Measurements from ENCODE around the gene ANKLE2. TPM values are rescaled to one million over a fixed set of nuclear protein-coding genes. Genes with fewer than 3 reads are reported as not detected.

Gene ANKLE2
- total and polyA plus RNA-seq, 2 of the 8 experiments (the other 6 are each of a cell fraction or from before 2014, with no cell fraction given) = 41.0 to 64.9 TPM

- Histone ChIP-seq H3K56ac (replicated peaks; ENCODE audit: insufficient read length, low read depth, low read length) (no peak overlapping the region), H2BK15ac (ENCODE audit: low read length) (no peak overlapping the region), H3K23ac (ENCODE audit: insufficient read length) (no peak overlapping the region), H2BK12ac (ENCODE audit: low read depth, low read length) (no peak overlapping the region), H2BK5ac (ENCODE audit: low read depth, low read length) (no peak overlapping the region), H3K79me1 (ENCODE audit: low read depth, low read length) (peaks cover 3% of the 10 kb centered on the region; the same call in 1 of the 2 replicates), H2BK20ac (ENCODE audit: low read length) (no peak overlapping the region), H3K4me2 (ENCODE audit: insufficient read depth in 1 of 2, low read depth in 2 of 2, low read length in 2 of 2) (no peak overlapping the region), H3K4me3 (ENCODE audit: extremely low read depth in 1 of 4, insufficient read depth in 2 of 4, low read depth in 3 of 4, low read length in 4 of 4) (no peak overlapping the region), H2BK120ac (replicated peaks; ENCODE audit: low read depth, low read length) (no peak overlapping the region), H2AFZ (ENCODE audit: low read length) (no peak overlapping the region), H3K9me3 (ENCODE audit: insufficient read depth in 2 of 2, low read depth in 1 of 2, low read length in 1 of 2) (no peaks in the 10 kb centered on the region), H2AK5ac (ENCODE audit: low read depth, low read length) (no peak overlapping the region), H3K4me1 (replicated peaks in 1 of 4; ENCODE audit: control insufficient read depth in 3 of 4, insufficient read depth in 4 of 4, low read length in 3 of 4) (no peaks in the 10 kb centered on the region), H4K8ac (ENCODE audit: extremely low read depth, insufficient read depth, low read length) (no peak overlapping the region; the same call in 1 of the 2 replicates), H3K9ac (replicated peaks in 1 of 4; ENCODE audit: extremely low read depth in 1 of 4, low read depth in 3 of 4, low read length in 3 of 4) (no peak overlapping the region), H3K79me2 (ENCODE audit: control insufficient read depth in 1 of 2, insufficient read depth in 2 of 2, low read length in 2 of 2) (peaks cover 0 to 4% of the 10 kb centered on the region in 2 experiments; a peak in 2 of 4 replicates), H4K5ac (ENCODE audit: insufficient read length, low read depth, low read length) (no peak overlapping the region), H3K36me3 (ENCODE audit: control insufficient read depth in 2 of 4, insufficient read depth in 4 of 4, low read length in 3 of 4) (peaks cover 24 to 62% (median 49%) of the 10 kb centered on the region in 4 experiments), H3K18ac (ENCODE audit: extremely low read depth, low read length) (no peak overlapping the region), H3K23me2 (ENCODE audit: low read depth, low read length) (no peaks in the 10 kb centered on the region), H4K20me1 (replicated peaks in 1 of 2; ENCODE audit: control insufficient read depth in 1 of 2, insufficient read depth in 2 of 2, low read length in 2 of 2) (peaks cover 7 to 28% of the 10 kb centered on the region in 2 experiments), H3K27me3 (replicated peaks in 1 of 4; ENCODE audit: control insufficient read depth in 3 of 4, extremely low read depth in 1 of 4, insufficient read depth in 3 of 4, low read length in 3 of 4) (no peaks in the 10 kb centered on the region; a peak in 1 of 7 replicates), H3K4ac (replicated peaks; ENCODE audit: insufficient read length, low read depth, low read length) (no peak overlapping the region), H3K27ac (ENCODE audit: low read depth, low read length) (no peak overlapping the region; the same call in 1 of the 2 replicates), H4K91ac (replicated peaks; ENCODE audit: insufficient read length, low read length) (no peak overlapping the region), H3K14ac (ENCODE audit: insufficient read length) (no peak overlapping the region)
- CTCF ChIA-PET (ENCODE audit: partially characterized antibody) = interaction anchor here (0.6 to 1.0 kb wide), 3 partner anchors 11 to 458 kb away, joined by 3 read pairs; no protein-coding TSS in a partner anchor
- 93% methylated on average over 31 of the region's 31 CpGs; no CpG with 5 or more reads in 1 of the 2 experiments for WGBS, 2 experiments (ENCODE audit: extremely low coverage in 1 of 2, insufficient coverage in 1 of 2, insufficient read length in 1 of 2, insufficient replicate concordance in 2 of 2, low coverage in 1 of 2, low lambda C conversion rate in 2 of 2, missing lambda C conversion rate in 1 of 2)
- DNase-seq (ENCODE audit: low read depth in 1 of 2, low spot score in 2 of 2) (no peak), FAIRE-seq (no peak)
- POLR2A ChIA-PET (ENCODE audit: partially characterized antibody) = interaction anchor here (0.7 to 3.2 kb wide), 6 partner anchors 8 to 60 kb away, joined by 3 to 17 read pairs (median 4); no protein-coding TSS in a partner anchor
- no peak for TF ChIP-seq KDM4A (IDR thresholded peaks at IDR 0.05; ENCODE audit: low read depth, low read length, severe bottlenecking)
- TF ChIP-seq SUZ12 (IDR thresholded peaks at IDR 0.05; ENCODE audit: low read length) = no peak
- TF ChIP-seq FOSL1 (IDR thresholded peaks at IDR 0.05; ENCODE audit: insufficient read depth, low read depth, low read length) = no peak
- TF ChIP-seq RAD21 (IDR thresholded peaks at IDR 0.05 in 1 of 2, conservative IDR thresholded peaks at IDR 0.05 in 1 of 2; ENCODE audit: low read depth in 2 of 2, low read length in 2 of 2) = no peak
- TF ChIP-seq SP1 (IDR thresholded peaks at IDR 0.05; ENCODE audit: low read depth, low read length) = no peak
- no peak for TF ChIP-seq BCL11A (IDR thresholded peaks at IDR 0.05; ENCODE audit: low read depth in 2 of 2, low read length in 2 of 2)
- no peak for TF ChIP-seq NRF1 (IDR thresholded peaks at IDR 0.05; ENCODE audit: low read depth, low read length)
- no peak for TF ChIP-seq RNF2 (IDR thresholded peaks at IDR 0.05; ENCODE audit: borderline replicate concordance, low read depth, low read length, missing control alignments, poor library complexity, severe bottlenecking)
- TF ChIP-seq BRCA1 (IDR thresholded peaks at IDR 0.05; ENCODE audit: low read depth, low read length) = no peak
- no peak for TF ChIP-seq RBBP5 (IDR thresholded peaks at IDR 0.05; ENCODE audit: borderline replicate concordance, low read depth, low read length)
- no peak for TF ChIP-seq JUND (IDR thresholded peaks at IDR 0.05; ENCODE audit: low read length)
Measured at GRCh38 chr12:132719141-132719953, 42.3 kb downstream of the ANKLE2 start.

All from H1 (cell line).